ENCODE data around the gene UBE2I.
"Not testable (repeated sequence)": the region's sequence is repeated elsewhere in the genome, so short reads cannot be mapped to it uniquely, and the experiment has no call there.

Gene UBE2I

GRCh38 chr16:1277617-1278282 is 31.7 kb upstream of the UBE2I start:
- no peak for DNase-seq

GRCh38 chr16:1278477-1278876 is 31.0 kb upstream of the UBE2I start:
- DNase-seq, result no peak

GRCh38 chr16:1279081-1279944 is 30.1 kb upstream of the UBE2I start:
- no peak for DNase-seq

DNA sequence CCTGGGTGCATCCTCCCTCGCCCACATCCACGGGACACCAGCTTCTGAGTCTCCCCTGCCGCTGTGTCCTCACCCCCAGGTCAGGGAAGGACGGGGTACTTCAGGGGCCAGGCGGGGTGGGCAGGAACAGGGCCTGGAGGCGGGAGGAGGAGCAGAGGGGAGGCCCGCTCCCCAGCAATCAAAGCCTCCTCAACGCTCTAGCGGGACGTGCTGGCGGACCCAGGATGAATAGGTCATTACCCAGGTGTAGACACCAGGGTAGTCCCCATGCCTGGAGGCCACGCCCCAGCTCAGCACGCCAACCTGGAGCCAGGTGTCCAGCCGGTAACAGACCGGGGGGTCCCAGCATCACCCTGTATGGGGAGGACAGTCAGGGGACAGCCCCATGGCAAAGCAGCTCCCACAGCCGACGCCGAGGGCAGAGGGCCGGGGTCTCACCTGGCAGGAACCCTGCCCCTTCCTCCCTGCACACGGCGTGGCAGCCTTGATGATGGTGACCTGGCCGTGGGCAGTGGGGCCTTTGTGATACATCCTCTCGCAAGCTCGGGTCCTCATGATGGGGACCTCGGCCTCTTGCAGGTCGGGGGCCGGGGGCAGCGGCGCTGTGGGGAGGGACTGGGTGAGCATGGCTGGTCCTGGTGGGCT is 29.4 kb upstream of the UBE2I start:
- DNase-seq, result no peak

GRCh38 chr16:1280783-1281182 is 28.7 kb upstream of the UBE2I start:
- no peak for DNase-seq

- no peak for DNase-seq
Measured at GRCh38 chr16:1281517-1281916, 27.9 kb upstream of the UBE2I start.

DNA sequence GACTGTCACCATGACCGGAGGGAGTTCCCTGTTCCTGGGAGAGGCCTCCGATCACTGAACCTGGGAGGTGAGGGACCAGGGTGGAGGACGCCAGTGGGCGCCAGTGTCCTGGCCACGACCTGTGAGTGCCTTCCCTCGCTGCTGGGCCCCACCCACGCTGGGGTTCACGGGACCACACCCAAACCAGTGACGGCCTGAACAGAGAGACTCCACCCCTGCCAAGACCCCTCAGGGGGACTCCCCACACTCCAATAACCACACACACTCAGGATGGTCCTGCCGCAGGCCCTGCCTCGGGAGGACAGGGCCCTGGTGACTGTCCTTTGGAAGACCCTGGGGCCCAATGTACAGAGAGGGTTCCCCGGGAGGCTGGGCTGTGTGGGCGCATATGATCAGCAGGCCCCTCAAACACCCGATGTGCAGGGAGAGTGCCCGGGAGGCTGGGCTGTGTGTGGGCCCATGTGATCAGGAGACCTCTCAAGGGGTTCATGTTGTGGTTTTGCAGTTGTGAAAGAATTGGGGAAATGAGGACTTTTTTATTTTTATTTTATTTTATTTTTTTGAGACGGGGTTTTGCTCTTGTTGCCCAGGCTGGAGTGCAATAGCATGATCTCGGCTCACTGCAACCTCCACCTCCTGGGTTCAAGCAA is 27.0 kb upstream of the UBE2I start:
- DNase-seq, result peak in 1 of 2 donors; percentile 48

DNA sequence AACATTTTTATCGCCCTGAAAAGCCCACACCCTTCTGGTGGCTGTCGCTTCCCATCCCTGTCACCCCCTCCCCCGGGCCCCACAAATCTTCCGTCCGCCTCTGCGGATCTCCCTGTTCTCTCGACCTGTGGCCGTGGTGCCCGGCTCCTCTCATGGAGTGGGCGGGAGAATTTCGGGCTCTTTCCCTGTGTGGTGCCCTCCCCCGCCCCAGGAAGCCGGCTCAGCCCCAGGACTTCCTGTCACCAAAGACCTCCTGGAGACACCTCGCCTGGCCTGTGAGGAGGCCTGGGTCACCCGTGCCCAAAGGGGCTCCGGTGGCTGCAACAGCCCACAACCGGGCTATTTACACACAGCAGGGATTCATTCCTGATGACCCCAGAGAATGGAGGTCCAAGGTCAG is 26.1 kb upstream of the UBE2I start:
- DNase-seq, result no peak

GRCh38 chr16:1283996-1284616 is 25.3 kb upstream of the UBE2I start:
- no peak for DNase-seq

DNA sequence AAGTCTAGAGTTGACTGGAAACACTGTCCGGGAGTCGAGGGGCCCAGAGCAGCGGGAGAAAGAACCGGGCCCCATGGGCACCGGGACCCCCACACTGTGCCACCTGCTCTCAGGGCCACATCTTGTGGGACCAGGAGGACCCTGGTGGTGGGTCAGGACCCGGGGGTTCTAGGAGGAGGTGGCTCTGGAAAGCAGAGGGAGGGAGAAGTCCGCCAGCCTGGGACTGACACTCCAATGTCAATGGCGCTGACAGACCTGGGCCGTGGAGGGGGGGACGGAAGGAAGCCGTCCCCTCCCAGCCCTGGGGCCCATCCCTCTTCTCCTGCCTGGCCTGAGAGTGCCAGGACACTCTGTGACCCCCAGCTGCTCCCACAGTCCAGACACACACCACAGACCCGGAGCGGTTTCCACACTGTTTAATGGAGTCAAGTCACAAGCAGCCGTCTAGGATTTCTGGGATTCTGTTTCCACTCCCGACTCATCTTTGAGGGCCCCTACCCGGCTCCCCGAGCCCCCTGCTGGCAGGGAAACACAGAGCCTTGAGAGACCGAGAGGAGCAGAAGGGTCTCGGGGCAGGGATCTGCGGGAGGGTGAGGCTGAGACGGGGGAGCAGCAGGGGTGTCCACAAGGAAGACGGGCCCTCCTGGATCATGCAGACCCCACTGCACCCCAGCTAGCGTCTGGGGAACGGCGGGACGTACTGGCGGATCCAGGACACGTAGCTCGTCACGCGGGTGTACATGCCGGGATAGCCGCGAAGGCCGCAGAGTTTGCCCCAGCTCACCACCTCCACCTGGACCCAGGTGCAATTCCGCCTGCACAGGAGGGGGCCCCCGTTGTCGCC is 23.5 kb upstream of the UBE2I start:
- DNase-seq, result no peak

- DNase-seq, result no peak
Measured at GRCh38 chr16:1286513-1287094, 22.8 kb upstream of the UBE2I start.

GRCh38 chr16:1287982-1288670 is 21.3 kb upstream of the UBE2I start:
- no peak for DNase-seq

DNA sequence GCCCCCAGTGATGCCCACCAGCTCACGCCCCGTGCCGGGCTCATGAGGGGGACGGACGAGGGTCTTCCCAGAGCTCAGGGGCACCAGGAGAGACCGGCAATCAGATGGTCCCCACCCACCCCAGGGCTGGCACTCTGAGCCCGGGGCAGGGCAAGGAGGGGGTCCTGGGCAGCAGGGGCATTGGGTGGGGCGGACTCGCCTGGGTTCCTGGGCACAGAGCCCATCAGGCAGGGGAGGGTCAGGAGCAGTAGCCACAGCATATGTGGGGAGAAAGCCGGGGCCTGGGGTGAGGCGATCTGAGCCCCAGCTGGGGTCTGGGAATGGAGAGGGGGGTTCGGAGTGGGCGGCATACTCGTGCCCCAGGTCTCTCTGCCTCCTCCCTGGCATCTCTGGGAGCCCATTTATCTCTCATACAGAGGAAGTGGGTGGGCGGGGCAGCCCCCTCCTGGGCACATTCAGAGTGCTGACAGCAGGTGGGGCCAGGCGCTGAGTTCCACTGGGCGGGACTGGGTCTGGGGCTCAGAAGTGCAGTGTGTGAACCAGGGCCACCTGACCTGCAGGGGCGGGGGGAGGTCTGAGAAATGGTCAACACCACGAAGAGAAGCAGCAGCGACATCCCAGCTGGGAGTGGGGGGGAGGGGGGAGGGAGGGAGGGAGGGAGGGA is 20.5 kb upstream of the UBE2I start:
- no peak for DNase-seq

DNA sequence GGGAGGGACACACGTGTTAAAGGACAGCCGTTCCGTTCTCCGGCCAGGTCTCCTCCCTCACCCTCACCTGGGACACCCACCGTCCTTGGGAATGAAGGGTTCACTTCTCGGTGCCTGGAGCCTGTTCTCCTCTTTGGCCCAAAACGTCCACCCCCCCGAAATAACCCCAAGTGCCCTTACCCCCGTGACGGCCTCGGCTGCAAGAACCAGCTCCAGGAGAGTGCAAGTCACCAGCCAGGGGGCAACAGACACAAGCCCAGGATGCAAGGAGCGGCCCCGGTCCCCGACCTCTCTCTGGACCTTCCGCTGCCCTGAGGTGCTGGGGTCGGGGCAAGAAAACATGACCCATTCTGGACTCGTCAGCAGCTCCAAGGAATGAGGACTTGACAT is 20.0 kb upstream of the UBE2I start:
- no peak for DNase-seq

GRCh38 chr16:1290063-1290501 is 19.4 kb upstream of the UBE2I start:
- no peak for DNase-seq

DNA sequence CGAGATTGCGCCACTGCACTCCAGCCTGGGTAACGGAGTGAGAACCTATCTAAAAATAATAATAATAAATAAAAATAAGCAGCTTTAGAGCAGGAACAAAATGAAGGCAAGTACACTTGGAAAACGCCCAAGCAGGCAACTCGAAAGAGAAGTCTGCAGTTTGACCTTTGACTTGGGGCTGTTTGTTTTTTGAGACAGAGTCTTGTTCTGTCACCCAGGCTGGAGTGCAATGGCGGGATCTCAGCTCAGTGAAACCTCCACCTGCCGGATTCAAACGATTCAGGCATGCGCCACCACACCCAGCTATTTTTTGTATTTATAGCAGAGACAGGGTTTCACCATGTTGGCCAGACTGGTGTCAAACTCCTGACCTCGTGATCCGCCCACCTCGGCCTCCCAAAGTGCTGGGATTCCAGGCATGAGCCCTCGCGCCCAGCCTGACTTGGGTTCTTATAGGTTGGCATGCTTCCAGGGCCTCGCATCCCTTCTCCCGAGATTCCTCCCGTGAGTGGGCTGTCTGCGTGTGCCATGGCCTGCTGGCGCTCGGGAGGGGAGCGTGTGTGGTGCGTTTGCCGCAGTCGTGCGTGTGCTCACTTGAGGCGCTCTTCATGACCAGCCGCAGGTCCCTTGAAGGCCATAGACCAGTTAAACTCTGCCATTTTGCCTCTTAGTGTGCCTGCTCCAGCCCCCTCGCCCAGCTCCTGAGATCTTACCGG is 18.4 kb upstream of the UBE2I start:
- no peak for DNase-seq

DNA sequence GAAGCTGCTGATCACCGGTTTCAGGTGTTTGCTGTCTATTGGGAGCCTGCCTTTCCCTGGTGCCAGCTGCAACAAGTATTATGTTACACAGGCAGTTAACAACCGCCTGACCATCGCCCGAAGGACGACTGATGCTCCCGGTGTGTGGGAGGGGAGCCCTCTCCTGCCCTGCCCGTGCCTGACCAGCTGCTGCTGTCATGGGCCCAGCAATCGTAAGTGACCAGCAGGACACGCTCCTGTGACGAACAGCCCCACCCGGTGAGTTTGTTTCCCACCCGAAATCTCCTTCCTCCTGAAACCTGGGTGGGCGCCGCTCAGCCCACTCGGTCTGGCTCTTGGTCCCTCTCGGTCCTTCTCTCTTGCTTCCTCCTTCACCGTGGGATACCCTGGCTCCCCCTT is 17.9 kb upstream of the UBE2I start:
- DNase-seq, result no peak

GRCh38 chr16:1292208-1292607 is 17.2 kb upstream of the UBE2I start:
- DNase-seq, result not testable (repeated sequence)

GRCh38 chr16:1292808-1293207 is 16.6 kb upstream of the UBE2I start:
- not testable (repeated sequence) for DNase-seq
